H9 (cell line): ENCODE results near the gene ANKRD28. TPM values are rescaled to one million over a fixed set of nuclear protein-coding genes. Genes with fewer than 3 reads are reported as not detected.

Experiments used
- DNase-seq: peaks from one replicate; pipeline ENCODE4 v3.0.0-alpha.2; 2017
- H2AFZ ChIP-seq: one replicate; pipeline ENCODE4 v1.6.1; 2013; ENCODE audit warnings: mild to moderate bottlenecking, low read length, control low read depth, moderate library complexity
- H2AK5ac ChIP-seq: 2 replicates; pipeline ENCODE4 v1.6.1; 2013; ENCODE audit warnings: low read length, control low read depth, mixed read lengths; ENCODE audit not compliant: insufficient read length
- H2BK120ac ChIP-seq: one replicate; pipeline ENCODE4 v1.6.1; 2013; ENCODE audit warnings: low read depth, mild to moderate bottlenecking, low read length, control low read depth, inconsistent platforms; ENCODE audit not compliant: poor library complexity, severe bottlenecking
- H2BK12ac ChIP-seq: 2 replicates; pipeline ENCODE4 v1.6.1; 2013; ENCODE audit warnings: low read length, control low read depth, mixed read lengths, low read depth; ENCODE audit not compliant: insufficient read length
- H2BK15ac ChIP-seq: 2 replicates; pipeline ENCODE4 v1.6.1; 2013; ENCODE audit warnings: low read depth, low read length, control low read depth
- H2BK20ac ChIP-seq: one replicate; pipeline ENCODE4 v1.6.1; 2013; ENCODE audit warnings: low read depth, mild to moderate bottlenecking, low read length, control low read depth, inconsistent platforms; ENCODE audit not compliant: poor library complexity, severe bottlenecking
- H2BK5ac ChIP-seq: 2 replicates; pipeline ENCODE4 v1.6.1; 2013; ENCODE audit warnings: low read length, control low read depth, mixed read lengths; ENCODE audit not compliant: insufficient read length
- H3K14ac ChIP-seq: 2 replicates; pipeline ENCODE4 v1.6.1; 2013; ENCODE audit warnings: low read length, control low read depth; ENCODE audit not compliant: insufficient read depth
- H3K18ac ChIP-seq: 2 replicates; pipeline ENCODE4 v1.6.1; 2013; ENCODE audit warnings: low read depth, mild to moderate bottlenecking, mixed read lengths, low read length, control low read depth; ENCODE audit not compliant: insufficient read length
- H3K23ac ChIP-seq: 2 replicates; pipeline ENCODE4 v1.6.1; 2013; ENCODE audit warnings: low read length, control low read depth, mixed read lengths, low read depth; ENCODE audit not compliant: insufficient read length
- H3K23me2 ChIP-seq: 2 replicates; pipeline ENCODE4 v1.6.1; 2013; ENCODE audit warnings: low read depth, mild to moderate bottlenecking, mixed read lengths, low read length, control low read depth; ENCODE audit not compliant: insufficient read length, poor library complexity, severe bottlenecking
- H3K27ac ChIP-seq: 2 replicates; pipeline ENCODE4 v1.5.1; 2013; ENCODE audit warnings: low read length, control low read depth, mixed read lengths, low read depth; ENCODE audit not compliant: insufficient read length
- H3K27me3 ChIP-seq: 2 replicates; pipeline ENCODE4 v1.6.1; 2013; ENCODE audit warnings: low read length, control low read depth, inconsistent platforms; ENCODE audit not compliant: insufficient read depth
- H3K4ac ChIP-seq: 2 replicates; pipeline ENCODE4 v1.6.1; 2013; ENCODE audit warnings: low read depth, mild to moderate bottlenecking, control low read depth, inconsistent platforms, low read length, moderate library complexity
- H3K4me1 ChIP-seq: 2 replicates; pipeline ENCODE4 v1.6.1; 2013; ENCODE audit warnings: low read length, control low read depth, inconsistent platforms; ENCODE audit not compliant: insufficient read depth
- H3K4me2 ChIP-seq: 2 replicates; pipeline ENCODE4 v1.6.1; 2013; ENCODE audit warnings: low read length, control low read depth, mixed read lengths; ENCODE audit not compliant: insufficient read length, insufficient read depth
- H3K56ac ChIP-seq: 2 replicates; pipeline ENCODE4 v1.6.1; 2013; ENCODE audit warnings: low read depth, mild to moderate bottlenecking, mixed read lengths, low read length, control low read depth; ENCODE audit not compliant: insufficient read length
- H3K79me1 ChIP-seq: 2 replicates; pipeline ENCODE4 v1.6.1; 2013; ENCODE audit warnings: low read depth, mild to moderate bottlenecking, moderate library complexity, low read length, control low read depth, inconsistent platforms; ENCODE audit not compliant: insufficient read depth, poor library complexity, severe bottlenecking
- H3K79me2 ChIP-seq: 2 replicates; pipeline ENCODE4 v1.6.1; 2013; ENCODE audit warnings: low read length, control low read depth, inconsistent platforms; ENCODE audit not compliant: insufficient read depth
- H3K9ac ChIP-seq: 2 replicates; pipeline ENCODE4 v1.6.1; 2013; ENCODE audit warnings: low read length, control low read depth, mixed read lengths; ENCODE audit not compliant: insufficient read length; ENCODE audit errors: extremely low read depth
- H3K9me3 ChIP-seq: one replicate; pipeline ENCODE4 v1.6.1; 2013; ENCODE audit warnings: low read depth, low read length, inconsistent platforms; ENCODE audit not compliant: control insufficient read depth
- H3T11ph ChIP-seq: one replicate; pipeline ENCODE4 v1.6.1; 2013; ENCODE audit warnings: mild to moderate bottlenecking, low read length, control low read depth, inconsistent platforms
- H4K20me1 ChIP-seq: one replicate; pipeline ENCODE4 v1.6.1; 2013; ENCODE audit not compliant: control insufficient read depth, insufficient read length, insufficient read depth
- H4K5ac ChIP-seq: 2 replicates; pipeline ENCODE4 v1.6.1; 2013; ENCODE audit warnings: low read depth, mild to moderate bottlenecking, mixed read lengths, low read length, control low read depth; ENCODE audit not compliant: insufficient read length
- H4K8ac ChIP-seq: replicated peaks from 2 replicates; pipeline ENCODE4 v1.6.1; 2013; ENCODE audit warnings: low read length, control low read depth, mixed read lengths, low read depth; ENCODE audit not compliant: insufficient read length
- H4K91ac ChIP-seq: 2 replicates; pipeline ENCODE4 v1.6.1; 2013; ENCODE audit warnings: low read depth, mild to moderate bottlenecking, moderate library complexity, mixed read lengths, low read length, control low read depth; ENCODE audit not compliant: insufficient read length
- H3K27ac Mint-ChIP-seq, 3 experiments: 2 replicates in 2 of 3; 3 replicates in 1 of 3; pipeline ENCODE4 v1.8.0; 2020 to 2021; ENCODE audit warnings: mixed read lengths in 3 of 3, mild to moderate bottlenecking in 1 of 3, moderate library complexity in 1 of 3
- H3K27me3 Mint-ChIP-seq: 2 replicates; pipeline ENCODE4 v1.8.0; 2021; ENCODE audit warnings: low read depth, mild to moderate bottlenecking, moderate library complexity, mixed read lengths
- H3K36me3 Mint-ChIP-seq, 3 experiments: 2 replicates in 2 of 3; 3 replicates in 1 of 3; pipeline ENCODE4 v1.8.0; 2020 to 2021; ENCODE audit warnings: low read depth in 3 of 3, mixed read lengths in 3 of 3; ENCODE audit not compliant: insufficient read depth in 1 of 3
- H3K4me1 Mint-ChIP-seq, 2 experiments: 2 replicates each; pipeline ENCODE4 v1.8.0; 2020; ENCODE audit warnings: mixed read lengths in 2 of 2
- H3K4me3 Mint-ChIP-seq, 2 experiments: 2 replicates in 1 of 2; 3 replicates in 1 of 2; pipeline ENCODE4 v1.8.0; 2020 to 2021; ENCODE audit warnings: mild to moderate bottlenecking in 2 of 2, mixed read lengths in 2 of 2, moderate library complexity in 1 of 2
- H3K9me3 Mint-ChIP-seq, 2 experiments: 2 replicates in 1 of 2; 3 replicates in 1 of 2; pipeline ENCODE4 v1.8.0; 2020; ENCODE audit warnings: mild to moderate bottlenecking in 2 of 2, mixed read lengths in 2 of 2, moderate library complexity in 1 of 2
- CTCF ChIP-seq: fragments of 200-600 bp; sonication (generic); conservative IDR thresholded peaks from 3 replicates; pipeline ENCODE4 v1.8.0; 2021; ENCODE audit warnings: antibody characterized with exemption, mild to moderate bottlenecking
- WGBS: extraction: QIAGEN DNeasy Blood & Tissue Kit; methylation state at CpG from one replicate; pipeline ENCODE4 v1.1.7; 2013; ENCODE audit warnings: missing lambda C conversion rate, low lambda C conversion rate, mixed read lengths; ENCODE audit not compliant: insufficient read length; ENCODE audit errors: extremely low coverage; 5-methylcytosine and 5-hydroxymethylcytosine counted together
- total RNA-seq: library from RNA; stranded (reverse); gene quantifications from 2 replicates; pipeline ENCODE4 v1.2.1, GENCODE V29; 2021

Gene ANKRD28
- total RNA-seq, 1 experiment from 2014 or later, result 59.0 TPM

- Mint-ChIP-seq H3K4me3 (no peak overlapping the region), H3K27me3 (no peaks in the 10 kb centered on the region), H3K27ac (no peak overlapping the region), H3K9me3 (no peaks in the 10 kb centered on the region), H3K4me1 (peaks cover 6 to 10% of the 10 kb centered on the region in 2 experiments), H3K36me3 (peaks cover 8 to 42% (median 32%) of the 10 kb centered on the region in 3 experiments; a peak in 6 of 7 replicates)
- Histone ChIP-seq H2AFZ (no peak overlapping the region), H2BK120ac (no peak overlapping the region), H3K4ac (no peak overlapping the region), H3K4me1 (no peaks in the 10 kb centered on the region), H3K79me1 (no peaks in the 10 kb centered on the region), H2AK5ac (no peak overlapping the region), H3T11ph (no peak overlapping the region), H2BK20ac (no peak overlapping the region), H2BK5ac (no peak overlapping the region), H3K4me2 (no peak overlapping the region), H3K18ac (no peak overlapping the region), H4K20me1 (no peaks in the 10 kb centered on the region), H3K9me3 (no peaks in the 10 kb centered on the region), H4K91ac (no peak overlapping the region), H3K23me2 (no peaks in the 10 kb centered on the region), H2BK15ac (no peak overlapping the region), H2BK12ac (no peak overlapping the region), H3K56ac (no peak overlapping the region), H3K23ac (no peak overlapping the region), H4K8ac (no peak overlapping the region), H3K14ac (no peak overlapping the region), H3K79me2 (no peaks in the 10 kb centered on the region), H3K27me3 (no peaks in the 10 kb centered on the region), H3K27ac (no peak overlapping the region), H3K9ac (no peak overlapping the region), H4K5ac (no peak overlapping the region)
- no peak for DNase-seq
- no CpG with 5 or more reads among the region's 1 CpG for WGBS
- TF ChIP-seq CTCF, result no peak
These were observed 124.2 kb downstream of the ANKRD28 start for GRCh38 chr3:15673536-15673935.
